Osteoblast (primary cell): ENCODE data around the gene CXCL5. TPM values are rescaled to one million over a fixed set of nuclear protein-coding genes. Genes with fewer than 3 reads are reported as not detected.

Source experiments
- DNase-seq: peaks from one replicate; pipeline ENCODE4 v3.0.0; 2011; ENCODE audit warnings: low spot score, mixed read lengths; ENCODE audit not compliant: insufficient read length; ENCODE audit errors: missing footprints
- H2AFZ ChIP-seq: 2 replicates; pipeline ENCODE4 v1.6.0; 2011; ENCODE audit warnings: mild to moderate bottlenecking, low read length
- H3K27ac ChIP-seq: 2 replicates; pipeline ENCODE4 v1.5.1; 2011; ENCODE audit warnings: mild to moderate bottlenecking, low read depth, low read length, moderate library complexity
- H3K27me3 ChIP-seq: 2 replicates; pipeline ENCODE4 v1.6.0; 2012; ENCODE audit warnings: mild to moderate bottlenecking, control low read depth, inconsistent platforms, low read length, moderate library complexity; ENCODE audit not compliant: insufficient read depth
- H3K36me3 ChIP-seq: 2 replicates; pipeline ENCODE4 v1.5.1; 2011; ENCODE audit warnings: mild to moderate bottlenecking, low read length, control low read depth, moderate library complexity; ENCODE audit not compliant: insufficient read depth
- H3K4me1 ChIP-seq: 2 replicates; pipeline ENCODE4 v1.5.1; 2011; ENCODE audit warnings: mild to moderate bottlenecking, low read length, control low read depth, moderate library complexity; ENCODE audit not compliant: insufficient read depth
- H3K4me2 ChIP-seq: 2 replicates; pipeline ENCODE4 v1.6.0; 2011; ENCODE audit warnings: mild to moderate bottlenecking, low read length; ENCODE audit not compliant: insufficient read depth
- H3K4me3 ChIP-seq: fragments of 200-600 bp; sonication (generic); 3 replicates; pipeline ENCODE4 v1.5.1; 2012; ENCODE audit warnings: mild to moderate bottlenecking, low read length, inconsistent platforms; ENCODE audit not compliant: insufficient read depth
- H3K79me2 ChIP-seq: 2 replicates; pipeline ENCODE4 v1.6.0; 2012; ENCODE audit warnings: mild to moderate bottlenecking, low read length, control low read depth, inconsistent platforms; ENCODE audit not compliant: insufficient read depth
- H3K9me3 ChIP-seq: 2 replicates; pipeline ENCODE4 v1.5.1; 2011; ENCODE audit warnings: low read depth, low read length, control low read depth
- H4K20me1 ChIP-seq: 2 replicates; pipeline ENCODE4 v1.6.0; 2012; ENCODE audit warnings: mild to moderate bottlenecking, low read length, control low read depth; ENCODE audit not compliant: insufficient read depth
- CTCF ChIP-seq: IDR thresholded peaks from 2 replicates; pipeline ENCODE4 v1.5.1; 2011; ENCODE audit warnings: mild to moderate bottlenecking, low read depth, low read length, moderate library complexity; ENCODE audit errors: extremely low read depth
- total RNA-seq: library from RNA; depleted of rRNA; stranded (reverse); fragments of >200 nt; gene quantifications from 2 replicates; pipeline ENCODE4 v1.2.3, GENCODE V29; 2012

The CXCL5 gene
- total RNA-seq, 1 donor = under 0.01 TPM

- no peak for TF ChIP-seq CTCF
- Histone ChIP-seq H3K9me3 (no peaks in the 10 kb centered on the region), H3K4me1 (peaks cover 35% of the 10 kb centered on the region), H3K36me3 (no peaks in the 10 kb centered on the region), H3K27me3 (no peaks in the 10 kb centered on the region), H4K20me1 (no peaks in the 10 kb centered on the region), H3K4me3 (no peak overlapping the region), H2AFZ (no peak overlapping the region), H3K4me2 (no peak overlapping the region), H3K27ac (peak overlapping the region; percentile 85), H3K79me2 (peaks cover 9% of the 10 kb centered on the region)
- peak; percentile 65 for DNase-seq
These were observed 35.3 kb upstream of the CXCL5 start for GRCh38 chr4:74033739-74034138.

DNA sequence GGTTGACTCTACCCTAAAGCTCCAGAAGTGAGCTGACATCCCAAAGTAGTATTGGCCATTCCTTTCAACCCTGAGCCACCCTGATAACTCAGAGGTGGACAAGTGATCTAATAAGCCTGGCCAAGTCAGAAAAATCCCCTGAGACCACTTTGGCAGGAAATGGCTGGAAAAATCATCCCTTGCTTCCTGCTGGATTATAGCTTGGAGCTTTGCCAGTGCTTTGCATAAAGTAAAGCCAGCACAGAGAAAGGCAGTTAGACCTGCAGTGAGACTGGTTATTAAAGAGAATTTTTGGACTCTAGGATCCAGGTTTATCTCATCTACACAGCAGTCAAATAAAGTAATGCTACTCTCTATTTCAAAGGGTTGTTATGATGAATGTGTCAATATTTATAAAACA, 33.6 kb upstream of the CXCL5 start:
- Histone ChIP-seq H3K79me2 (peaks cover under 1% of the 10 kb centered on the region), H2AFZ (no peak overlapping the region), H3K4me3 (no peak overlapping the region), H3K27me3 (no peaks in the 10 kb centered on the region), H3K4me1 (peaks cover 24% of the 10 kb centered on the region), H3K9me3 (no peaks in the 10 kb centered on the region), H3K27ac (peak overlapping the region; percentile 32), H4K20me1 (no peaks in the 10 kb centered on the region), H3K4me2 (no peak overlapping the region), H3K36me3 (no peaks in the 10 kb centered on the region)
- DNase-seq = no peak
- TF ChIP-seq CTCF = no peak

DNA sequence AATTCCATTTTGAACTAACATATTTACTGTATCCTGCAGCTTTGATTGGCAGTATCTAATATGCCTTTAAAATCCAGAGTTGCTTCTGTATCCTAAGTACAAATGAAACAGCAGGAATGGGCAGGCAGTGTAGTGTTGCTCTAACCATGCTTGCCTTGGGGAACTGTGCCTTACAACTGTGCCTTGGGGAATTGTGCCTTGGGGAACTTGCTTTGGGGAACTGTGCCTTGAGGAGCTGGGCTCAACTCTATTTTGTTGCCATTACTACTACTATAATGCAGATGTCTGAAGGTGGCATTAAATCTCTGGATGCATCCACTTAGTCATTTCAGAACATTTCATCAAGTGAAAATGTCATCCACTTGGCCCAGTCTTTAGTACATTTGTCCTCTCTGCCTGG, 33.1 kb upstream of the CXCL5 start:
- H3K9me3 ChIP-seq = no peaks in the 10 kb centered on the region
- H3K27ac ChIP-seq = no peak overlapping the region
- DNase-seq = no peak
- no peak overlapping the region for H3K4me2 ChIP-seq
- H3K79me2 ChIP-seq = no peaks in the 10 kb centered on the region
- peaks cover 22% of the 10 kb centered on the region for H3K4me1 ChIP-seq
- H3K27me3 ChIP-seq = no peaks in the 10 kb centered on the region
- H3K4me3 ChIP-seq = no peak overlapping the region
- no peak overlapping the region for H2AFZ ChIP-seq
- no peaks in the 10 kb centered on the region for H4K20me1 ChIP-seq
- TF ChIP-seq CTCF = no peak
- no peaks in the 10 kb centered on the region for H3K36me3 ChIP-seq

DNA sequence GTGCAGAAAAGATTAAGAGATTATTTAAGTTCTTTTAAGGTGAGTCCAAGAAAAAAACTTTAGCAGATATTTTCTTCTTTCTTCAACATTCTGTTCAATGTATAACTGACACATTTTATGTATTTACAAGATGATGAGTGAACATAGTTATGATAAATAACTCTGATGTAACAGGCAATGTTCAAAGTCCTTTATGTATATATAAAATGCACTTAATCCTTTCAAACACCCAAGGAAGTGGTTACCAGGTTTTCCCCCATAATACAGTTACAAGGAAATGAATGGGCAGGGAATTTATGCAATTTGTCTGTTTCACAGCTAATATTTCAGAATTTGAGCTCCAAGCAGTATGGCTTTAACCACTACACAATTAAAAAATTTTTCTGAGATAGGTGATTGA, 31.8 kb upstream of the CXCL5 start:
- Histone ChIP-seq H3K36me3 (no peaks in the 10 kb centered on the region), H3K27ac (no peak overlapping the region), H3K27me3 (no peaks in the 10 kb centered on the region), H3K4me2 (no peak overlapping the region), H2AFZ (no peak overlapping the region), H3K4me1 (peaks cover 22% of the 10 kb centered on the region), H3K79me2 (no peaks in the 10 kb centered on the region), H3K4me3 (no peak overlapping the region), H4K20me1 (no peaks in the 10 kb centered on the region), H3K9me3 (no peaks in the 10 kb centered on the region)
- TF ChIP-seq CTCF = no peak
- DNase-seq = no peak
